OCI-LY1 (cell line): ENCODE data around the gene C19orf85.

Experiments
- H2AFZ ChIP-seq: fragments of 200-600 bp; sonication (generic), shearing (Covaris generic); 2 replicates; pipeline ENCODE4 v1.6.0; 2014; ENCODE audit warnings: antibody characterized with exemption, mild to moderate bottlenecking, low read length
- H3F3A ChIP-seq: fragments of 200-600 bp; sonication (generic), shearing (Covaris generic); 2 replicates; pipeline ENCODE4 v1.6.0; 2014; ENCODE audit warnings: mild to moderate bottlenecking, antibody characterized with exemption, low read length, moderate library complexity; ENCODE audit not compliant: insufficient read depth
- H3K27ac ChIP-seq: fragments of 200-600 bp; sonication (generic); 2 replicates; pipeline ENCODE4 v1.5.1; 2014; ENCODE audit warnings: low read length, mixed run types, mild to moderate bottlenecking, low read depth; ENCODE audit not compliant: poor library complexity, severe bottlenecking
- H3K27me3 ChIP-seq: fragments of 200-600 bp; sonication (generic); 2 replicates; pipeline ENCODE4 v1.6.0; 2014; ENCODE audit warnings: antibody characterized with exemption, mild to moderate bottlenecking, low read length, moderate library complexity; ENCODE audit not compliant: insufficient read depth
- H3K36me3 ChIP-seq: fragments of 200-600 bp; sonication (generic); 2 replicates; pipeline ENCODE4 v1.6.1; 2014; ENCODE audit warnings: mild to moderate bottlenecking, antibody characterized with exemption, low read length, moderate library complexity, mixed read lengths; ENCODE audit not compliant: insufficient read depth
- H3K4me1 ChIP-seq: fragments of 200-600 bp; sonication (generic); 2 replicates; pipeline ENCODE4 v1.5.1; 2014; ENCODE audit warnings: mild to moderate bottlenecking, low read length, moderate library complexity; ENCODE audit not compliant: insufficient read depth, severe bottlenecking
- H3K4me2 ChIP-seq: fragments of 200-600 bp; sonication (generic), shearing (Covaris generic); 2 replicates; pipeline ENCODE4 v1.6.1; 2014; ENCODE audit warnings: low read length
- H3K4me3 ChIP-seq: fragments of 200-600 bp; sonication (generic); 2 replicates; pipeline ENCODE4 v1.5.1; 2014; ENCODE audit warnings: low read length, low read depth, mild to moderate bottlenecking, mixed read lengths; ENCODE audit not compliant: poor library complexity, severe bottlenecking
- H3K79me2 ChIP-seq: fragments of 200-600 bp; shearing (Covaris generic); 2 replicates; pipeline ENCODE4 v1.6.1; 2016; ENCODE audit warnings: mixed run types, low read length, mixed read lengths; ENCODE audit not compliant: insufficient read depth
- H3K9ac ChIP-seq: fragments of 200-600 bp; sonication (generic), shearing (Covaris generic); 2 replicates; pipeline ENCODE4 v1.6.1; 2014; ENCODE audit warnings: mild to moderate bottlenecking, low read length, mixed read lengths
- H3K9me2 ChIP-seq: fragments of 200-600 bp; sonication (generic), shearing (Covaris generic); 2 replicates; pipeline ENCODE4 v1.6.1; 2014; ENCODE audit warnings: low read depth, mild to moderate bottlenecking, low read length, mixed read lengths
- H3K9me3 ChIP-seq: fragments of 200-600 bp; shearing (Covaris generic); 2 replicates; pipeline ENCODE4 v1.6.1; 2014; ENCODE audit warnings: low read length, mixed read lengths
- H4K20me1 ChIP-seq: fragments of 200-600 bp; sonication (generic), shearing (Covaris generic); 2 replicates; pipeline ENCODE4 v1.6.0; 2016; ENCODE audit warnings: mild to moderate bottlenecking, low read length; ENCODE audit not compliant: insufficient read depth
- CTCF ChIP-seq: fragments of 200-600 bp; sonication (generic), shearing (Covaris generic); IDR thresholded peaks from 2 replicates; pipeline ENCODE4 v1.5.1; 2017; ENCODE audit warnings: mild to moderate bottlenecking, antibody characterized with exemption, low read length, moderate library complexity, mixed read lengths
- EZH2 ChIP-seq: fragments of 200-600 bp; sonication (generic), shearing (Covaris generic); IDR thresholded peaks from 2 replicates; pipeline ENCODE4 v1.8.0; 2017; ENCODE audit warnings: borderline replicate concordance, mixed run types, mild to moderate bottlenecking, antibody characterized with exemption, low read length, moderate library complexity, mixed read lengths

The C19orf85 gene

GRCh38 chr19:55462722-55463121, 1.8 kb downstream of the C19orf85 start:
- no peak overlapping the region for H2AFZ ChIP-seq
- no peaks in the 10 kb centered on the region for H3F3A ChIP-seq
- H3K9me2 ChIP-seq = no peaks in the 10 kb centered on the region
- no peak overlapping the region for H3K27ac ChIP-seq
- no peaks in the 10 kb centered on the region for H4K20me1 ChIP-seq
- H3K36me3 ChIP-seq = no peaks in the 10 kb centered on the region
- H3K4me2 ChIP-seq = no peak overlapping the region
- no peaks in the 10 kb centered on the region for H3K9me3 ChIP-seq
- TF ChIP-seq EZH2 = no peak
- TF ChIP-seq CTCF = no peak
- no peaks in the 10 kb centered on the region for H3K79me2 ChIP-seq
- H3K27me3 ChIP-seq = no peaks in the 10 kb centered on the region
- H3K9ac ChIP-seq = no peak overlapping the region
- peaks cover 20% of the 10 kb centered on the region for H3K4me1 ChIP-seq
- H3K4me3 ChIP-seq = no peak overlapping the region

- H4K20me1 ChIP-seq = no peaks in the 10 kb centered on the region
- no peak overlapping the region for H3K27ac ChIP-seq
These were observed 2.5 kb downstream of the C19orf85 start for GRCh38 chr19:55461974-55462626.

DNA sequence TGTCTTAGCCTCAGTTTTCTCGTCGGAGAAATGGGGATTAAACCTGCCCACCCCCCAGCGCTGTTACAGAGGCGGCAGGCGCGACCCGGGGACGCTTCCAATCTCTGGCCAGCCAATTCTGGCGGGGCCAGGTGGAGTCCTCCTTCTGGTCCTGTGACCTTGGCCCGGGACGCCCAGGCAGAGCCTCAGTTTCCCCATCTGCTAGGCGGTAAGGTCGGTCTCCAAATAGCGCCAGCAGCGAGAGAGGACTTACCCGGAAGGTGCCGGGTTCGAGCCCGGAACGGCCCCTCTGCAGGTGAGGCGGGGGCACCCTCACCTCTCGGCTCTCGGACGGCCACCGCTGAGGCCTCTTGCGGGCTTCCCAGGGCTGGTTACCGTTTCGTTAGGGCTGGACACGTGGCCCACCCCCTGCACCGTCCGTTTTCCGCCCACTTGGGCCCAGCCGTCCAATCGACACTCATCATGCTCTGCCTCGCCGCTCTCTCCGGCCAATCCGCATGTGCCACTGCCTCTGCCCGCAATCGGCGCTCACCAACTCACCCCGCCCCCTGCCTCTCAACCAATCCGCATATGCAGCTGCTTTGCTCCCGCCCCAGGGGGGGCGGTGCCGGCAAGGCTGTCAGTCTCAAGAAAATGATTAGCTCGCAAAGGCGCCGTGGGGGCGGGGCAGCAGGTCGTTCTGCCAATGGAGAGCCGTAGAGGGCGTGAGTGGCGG, 3.1 kb downstream of the C19orf85 start, which contains the start of gene ISOC2:
ISOC2 (minus strand) TSS at position 384 of the 715 bp plus-strand sequence. CDS start 5,156 bp downstream, outside the sequence.
- Histone ChIP-seq H3K4me3 (peak within 1 kb of the TSS; percentile 88), H3K9ac (peak within 1 kb of the TSS; percentile 95), H3K27me3 (no peaks in the 10 kb centered on the region), H3K27ac (peak within 1 kb of the TSS; percentile 93), H4K20me1 (no peaks in the 10 kb centered on the region), H3K4me2 (peak within 1 kb of the TSS; percentile 78), H3K36me3 (0 out of 2 replicates have a peak, but pooled peaks cover 5% of the 10 kb centered on the region), H3K9me3 (no peaks in the 10 kb centered on the region), H3F3A (no peaks in the 10 kb centered on the region), H3K9me2 (no peaks in the 10 kb centered on the region), H3K4me1 (peaks cover 20% of the 10 kb centered on the region), H3K79me2 (no peaks in the 10 kb centered on the region), H2AFZ (no peak within 1 kb of the TSS)
- TF ChIP-seq CTCF (no peak), EZH2 (no peak)

More at GRCh38 chr19:55461974-55462626, 2.5 kb downstream of the C19orf85 start:
- H3F3A ChIP-seq = no peaks in the 10 kb centered on the region
- peak overlapping the region; percentile 61 for H3K9ac ChIP-seq
- no peaks in the 10 kb centered on the region for H3K9me3 ChIP-seq
- H3K36me3 ChIP-seq = no peaks in the 10 kb centered on the region
- H3K4me3 ChIP-seq = peak overlapping the region; percentile 88
- no peaks in the 10 kb centered on the region for H3K9me2 ChIP-seq
- no peak for TF ChIP-seq CTCF
- TF ChIP-seq EZH2 = no peak
- no peaks in the 10 kb centered on the region for H3K79me2 ChIP-seq
- H3K4me2 ChIP-seq = peak overlapping the region; percentile 78
- no peak overlapping the region for H2AFZ ChIP-seq
- H3K4me1 ChIP-seq = peaks cover 20% of the 10 kb centered on the region
- no peaks in the 10 kb centered on the region for H3K27me3 ChIP-seq
